K562 (cell line): ENCODE data around the gene CEP131. TPM values are rescaled to one million over a fixed set of nuclear protein-coding genes. Genes with fewer than 3 reads are reported as not detected.

Source experiments
- ARID2 ChIP-seq: fragments of 450-650 bp; IDR thresholded peaks from 2 replicates; pipeline ENCODE4 v1.6.1; 2017; ENCODE audit warnings: antibody characterized with exemption, mild to moderate bottlenecking
- CTBP1 ChIP-seq: fragments of 450-650 bp; IDR thresholded peaks from 2 replicates; pipeline ENCODE4 v1.6.1; 2016; ENCODE audit warnings: borderline replicate concordance
- ETV6 ChIP-seq, 3 experiments: fragments of 150-350 bp in 1 of 3; sonication (generic) in 1 of 3; formaldehyde crosslinking in 1 of 3; IDR thresholded peaks; 2 replicates each; pipeline versions ENCODE4 v1.6.1 to v1.8.0; 2014 to 2022; ENCODE audit warnings: borderline replicate concordance in 2 of 3, low read depth in 2 of 3, antibody characterized with exemption in 1 of 3, low read length in 1 of 3, mild to moderate bottlenecking in 1 of 3, missing genetic modification reagents in 1 of 3
- HDAC3 ChIP-seq: fragments of 450-650 bp; IDR thresholded peaks from 2 replicates; pipeline ENCODE4 v1.6.1; 2018; ENCODE audit warnings: borderline replicate concordance, mild to moderate bottlenecking, moderate library complexity; ENCODE audit not compliant: partially characterized antibody
- HSF4 ChIP-seq: fragments of 250-450 bp; sonication (Bioruptor Pico); IDR thresholded peaks from 2 replicates; pipeline ENCODE4 v2.1.2; 2022; ENCODE audit warnings: mild to moderate bottlenecking, moderate library complexity, borderline replicate concordance
- JUND ChIP-seq, 2 experiments: IDR thresholded peaks; 2 replicates in 1 of 2; 3 replicates in 1 of 2; pipeline ENCODE4 v1.6.1; 2011; ENCODE audit warnings: borderline replicate concordance in 2 of 2, low read depth in 2 of 2, low read length in 2 of 2, improper control_type of control experiment in 1 of 2, missing biosample characterization in 1 of 2, missing genetic modification characterization in 1 of 2, missing genetic modification reagents in 1 of 2
- LCOR ChIP-seq: sonication (generic); formaldehyde crosslinking; IDR thresholded peaks from 2 replicates; pipeline ENCODE4 v1.8.0; 2022; ENCODE audit warnings: mild to moderate bottlenecking, missing genetic modification reagents
- MAZ ChIP-seq, 2 experiments: fragments of 450-650 bp in 1 of 2; sonication (generic) in 1 of 2; formaldehyde crosslinking; IDR thresholded peaks in 1 of 2; conservative IDR thresholded peaks in 1 of 2; 2 replicates each; pipeline versions ENCODE4 v1.4.0 to v1.5.0; 2020; ENCODE audit warnings: mild to moderate bottlenecking in 1 of 2, missing genetic modification reagents in 1 of 2
- NR3C1 ChIP-seq: sonication (generic); formaldehyde crosslinking; IDR thresholded peaks from 2 replicates; pipeline ENCODE4 v1.8.1; 2022; ENCODE audit warnings: missing genetic modification reagents
- STAG1 ChIP-seq: sonication (generic); formaldehyde crosslinking; IDR thresholded peaks from 2 replicates; pipeline ENCODE4 v1.5.0; 2020; ENCODE audit warnings: missing genetic modification reagents, borderline replicate concordance
- YY1 ChIP-seq, 3 experiments: IDR thresholded peaks; 2 replicates each; pipeline ENCODE4 v1.6.1; 2011; ENCODE audit warnings: low read length in 2 of 3, mild to moderate bottlenecking in 2 of 3, moderate library complexity in 2 of 3, borderline replicate concordance in 1 of 3, control low read depth in 1 of 3, low read depth in 1 of 3; ENCODE audit not compliant: insufficient read depth in 3 of 3, insufficient replicate concordance in 2 of 3, control insufficient read depth in 1 of 3, insufficient read length in 1 of 3; ENCODE audit errors: extremely low read depth in 1 of 3
- ZBTB7A ChIP-seq: IDR thresholded peaks from 2 replicates; pipeline ENCODE4 v1.6.1; 2011; ENCODE audit warnings: low read depth, mild to moderate bottlenecking, low read length, moderate library complexity, borderline replicate concordance; ENCODE audit not compliant: control insufficient read depth
- ZNF699 ChIP-seq: fragments of 250-450 bp; sonication (Bioruptor Pico); IDR thresholded peaks from 2 replicates; pipeline ENCODE4 v1.8.0; 2021; ENCODE audit warnings: mild to moderate bottlenecking, moderate library complexity; ENCODE audit not compliant: insufficient replicate concordance
- polyA plus RNA-seq, 8 experiments: library from polyadenylated mRNA; depleted of rRNA in 4 of 8; stranded (reverse) in 5 of 8; unstranded in 3 of 8; fragments of >200 nt; fragmentation: Nextera tagmentation in 2 of 8; fragmentation: Illumina TruSeq in 1 of 8; extraction: Ambion mirVana in 2 of 8; extraction: Trizol in 1 of 8; gene quantifications; 2 replicates each; pipeline versions ENCODE4 v1.2.1 to v1.2.3, GENCODE V29; 2011 to 2014; ENCODE audit warnings: inconsistent platforms in 1 of 8, missing spikeins in 1 of 8
- total RNA-seq, 7 experiments: library from RNA; depleted of rRNA in 6 of 7; stranded (reverse); fragments of >200 nt in 6 of 7; fragmentation: Illumina TruSeq in 2 of 7; extraction: Trizol in 2 of 7; gene quantifications; 2 replicates each; pipeline versions ENCODE4 v1.2.1 to v1.2.3, GENCODE V29; 2011 to 2021; ENCODE audit warnings: low replicate concordance in 1 of 7
- TF ChIP-seq, protein P1 (sequence below): fragments of 450-650 bp; formaldehyde crosslinking; IDR thresholded peaks from 2 replicates; pipeline ENCODE4 v1.4.0; 2020; ENCODE audit warnings: mild to moderate bottlenecking, moderate library complexity
- TF ChIP-seq, protein P2 (sequence below): fragments of 200-800 bp; sonication (Bioruptor generic); IDR thresholded peaks from 2 replicates; pipeline ENCODE4 v1.6.1; 2017; ENCODE audit warnings: missing genetic modification characterization, missing compliant biosample characterization
- TF ChIP-seq, protein P3 (sequence below): IDR thresholded peaks from 2 replicates; pipeline ENCODE4 v1.6.1; 2011; ENCODE audit warnings: borderline replicate concordance, low read depth, mild to moderate bottlenecking, moderate library complexity, low read length; ENCODE audit not compliant: insufficient read depth, poor library complexity, severe bottlenecking
- TF ChIP-seq, protein P4 (sequence below): sonication (generic); formaldehyde crosslinking; IDR thresholded peaks from 2 replicates; pipeline ENCODE4 v1.9.0; 2022; ENCODE audit warnings: mild to moderate bottlenecking, missing genetic modification reagents

Gene CEP131
- total and polyA plus RNA-seq, 9 of the 15 experiments (the other 6 are each of a cell fraction or from before 2014, with no cell fraction given), result 0.24 to 21.2 (median 2.3) TPM

DNA sequence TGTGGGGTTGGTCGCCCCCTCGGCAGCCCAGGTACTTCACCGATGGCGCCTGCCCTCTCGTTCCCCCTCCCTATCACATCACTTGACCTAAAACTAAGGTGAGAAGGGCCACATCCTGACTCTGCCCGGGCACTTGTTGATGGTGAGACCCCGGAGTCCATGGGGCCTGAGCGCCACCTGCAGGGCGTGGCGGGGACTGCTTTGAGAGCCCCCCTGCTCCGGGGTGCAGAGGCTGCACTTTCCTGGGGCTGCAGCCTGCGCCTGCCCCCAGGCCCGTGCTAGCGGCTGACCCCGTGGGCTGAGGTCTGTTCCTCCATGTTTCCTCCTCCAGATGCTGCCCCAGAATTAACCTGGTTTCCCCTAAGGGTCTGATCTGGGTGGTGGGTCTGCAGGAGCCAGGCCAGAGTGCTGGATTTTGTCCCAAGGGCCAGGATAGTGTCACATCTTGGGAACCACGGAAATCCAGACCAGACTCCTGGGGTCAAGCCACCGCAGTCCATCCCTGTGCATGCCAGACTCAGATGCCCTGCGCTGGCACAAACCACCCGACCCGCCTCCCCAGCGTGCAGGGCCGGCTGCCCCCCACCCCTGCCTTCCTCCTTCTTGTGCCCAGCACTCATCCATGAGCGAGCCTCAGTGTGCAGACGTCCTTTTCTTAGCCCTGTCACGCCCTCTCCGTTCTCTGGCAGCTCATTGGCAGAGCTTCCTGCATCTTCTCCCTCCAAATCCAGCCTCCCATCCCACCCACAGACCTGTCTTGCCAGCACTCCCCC lies 19.1 kb upstream of the CEP131 start (continued):
- TF ChIP-seq, protein P1, sequence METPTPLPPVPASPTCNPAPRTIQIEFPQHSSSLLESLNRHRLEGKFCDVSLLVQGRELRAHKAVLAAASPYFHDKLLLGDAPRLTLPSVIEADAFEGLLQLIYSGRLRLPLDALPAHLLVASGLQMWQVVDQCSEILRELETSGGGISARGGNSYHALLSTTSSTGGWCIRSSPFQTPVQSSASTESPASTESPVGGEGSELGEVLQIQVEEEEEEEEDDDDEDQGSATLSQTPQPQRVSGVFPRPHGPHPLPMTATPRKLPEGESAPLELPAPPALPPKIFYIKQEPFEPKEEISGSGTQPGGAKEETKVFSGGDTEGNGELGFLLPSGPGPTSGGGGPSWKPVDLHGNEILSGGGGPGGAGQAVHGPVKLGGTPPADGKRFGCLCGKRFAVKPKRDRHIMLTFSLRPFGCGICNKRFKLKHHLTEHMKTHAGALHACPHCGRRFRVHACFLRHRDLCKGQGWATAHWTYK, result peak; percentile 58; the same call in 1 of the 2 replicates
- 0 out of 2 replicates have a peak, but pooled peaks have one; percentile 7 for TF ChIP-seq JUND (IDR thresholded peaks at IDR 0.05; ENCODE audit: borderline replicate concordance, low read depth, low read length)
- TF ChIP-seq JUND (tag; IDR thresholded peaks at IDR 0.05; ENCODE audit: borderline replicate concordance, low read depth, low read length), result no peak
- TF ChIP-seq HSF4, result no peak
- TF ChIP-seq, protein P2, sequence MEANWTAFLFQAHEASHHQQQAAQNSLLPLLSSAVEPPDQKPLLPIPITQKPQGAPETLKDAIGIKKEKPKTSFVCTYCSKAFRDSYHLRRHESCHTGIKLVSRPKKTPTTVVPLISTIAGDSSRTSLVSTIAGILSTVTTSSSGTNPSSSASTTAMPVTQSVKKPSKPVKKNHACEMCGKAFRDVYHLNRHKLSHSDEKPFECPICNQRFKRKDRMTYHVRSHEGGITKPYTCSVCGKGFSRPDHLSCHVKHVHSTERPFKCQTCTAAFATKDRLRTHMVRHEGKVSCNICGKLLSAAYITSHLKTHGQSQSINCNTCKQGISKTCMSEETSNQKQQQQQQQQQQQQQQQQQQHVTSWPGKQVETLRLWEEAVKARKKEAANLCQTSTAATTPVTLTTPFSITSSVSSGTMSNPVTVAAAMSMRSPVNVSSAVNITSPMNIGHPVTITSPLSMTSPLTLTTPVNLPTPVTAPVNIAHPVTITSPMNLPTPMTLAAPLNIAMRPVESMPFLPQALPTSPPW (CRISPR knock-in tag), result peak; percentile 82
- 0 out of 2 replicates have a peak, but pooled peaks have one; percentile 7 for TF ChIP-seq ARID2
- TF ChIP-seq ETV6 (IDR thresholded peaks at IDR 0.05; ENCODE audit: borderline replicate concordance in 1 of 2, low read depth in 2 of 2, low read length in 1 of 2), result no peak
- TF ChIP-seq ETV6 (CRISPR knock-in tag; IDR thresholded peaks at IDR 0.05; ENCODE audit: borderline replicate concordance), result no peak
- peak in 1 of 3 experiments; percentile 39 for TF ChIP-seq YY1 (IDR thresholded peaks at IDR 0.05; ENCODE audit: borderline replicate concordance in 1 of 3, control insufficient read depth in 1 of 3, extremely low read depth in 1 of 3, insufficient read depth in 3 of 3, insufficient read length in 1 of 3, insufficient replicate concordance in 2 of 3, low read depth in 1 of 3, low read length in 2 of 3)
- TF ChIP-seq MAZ (CRISPR knock-in tag; conservative IDR thresholded peaks at IDR 0.05 in 1 of 2, IDR thresholded peaks at IDR 0.05 in 1 of 2), result peak in 1 of 2 experiments; percentile 72; a peak in 2 of 4 replicates
- TF ChIP-seq, protein P3, sequence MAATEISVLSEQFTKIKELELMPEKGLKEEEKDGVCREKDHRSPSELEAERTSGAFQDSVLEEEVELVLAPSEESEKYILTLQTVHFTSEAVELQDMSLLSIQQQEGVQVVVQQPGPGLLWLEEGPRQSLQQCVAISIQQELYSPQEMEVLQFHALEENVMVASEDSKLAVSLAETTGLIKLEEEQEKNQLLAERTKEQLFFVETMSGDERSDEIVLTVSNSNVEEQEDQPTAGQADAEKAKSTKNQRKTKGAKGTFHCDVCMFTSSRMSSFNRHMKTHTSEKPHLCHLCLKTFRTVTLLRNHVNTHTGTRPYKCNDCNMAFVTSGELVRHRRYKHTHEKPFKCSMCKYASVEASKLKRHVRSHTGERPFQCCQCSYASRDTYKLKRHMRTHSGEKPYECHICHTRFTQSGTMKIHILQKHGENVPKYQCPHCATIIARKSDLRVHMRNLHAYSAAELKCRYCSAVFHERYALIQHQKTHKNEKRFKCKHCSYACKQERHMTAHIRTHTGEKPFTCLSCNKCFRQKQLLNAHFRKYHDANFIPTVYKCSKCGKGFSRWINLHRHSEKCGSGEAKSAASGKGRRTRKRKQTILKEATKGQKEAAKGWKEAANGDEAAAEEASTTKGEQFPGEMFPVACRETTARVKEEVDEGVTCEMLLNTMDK, result peak; percentile 83
- TF ChIP-seq HDAC3, result no peak
- TF ChIP-seq, protein P4, sequence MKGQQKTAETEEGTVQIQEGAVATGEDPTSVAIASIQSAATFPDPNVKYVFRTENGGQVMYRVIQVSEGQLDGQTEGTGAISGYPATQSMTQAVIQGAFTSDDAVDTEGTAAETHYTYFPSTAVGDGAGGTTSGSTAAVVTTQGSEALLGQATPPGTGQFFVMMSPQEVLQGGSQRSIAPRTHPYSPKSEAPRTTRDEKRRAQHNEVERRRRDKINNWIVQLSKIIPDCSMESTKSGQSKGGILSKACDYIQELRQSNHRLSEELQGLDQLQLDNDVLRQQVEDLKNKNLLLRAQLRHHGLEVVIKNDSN (CRISPR knock-in tag), result no peak
- TF ChIP-seq LCOR (CRISPR knock-in tag), result 0 out of 2 replicates have a peak, but pooled peaks have one; percentile 2
- TF ChIP-seq NR3C1 (CRISPR knock-in tag), result 0 out of 2 replicates have a peak, but pooled peaks have one; percentile 41
- peak; percentile 96 for TF ChIP-seq ZBTB7A
- peak; percentile 73; the same call in 1 of the 2 replicates for TF ChIP-seq STAG1
- TF ChIP-seq CTBP1, result peak; percentile 52; the same call in 1 of the 2 replicates
- no peak for TF ChIP-seq ZNF699 (CRISPR knock-in tag)
